Hindlimb muscle (tissue), 1 donor: Measurements from ENCODE around the gene TAF1D. TPM values are rescaled to one million over a fixed set of nuclear protein-coding genes. Genes with fewer than 3 reads are reported as not detected.
"Not testable (repeated sequence)": the region's sequence is repeated elsewhere in the genome, so short reads cannot be mapped to it uniquely, and the experiment has no call there.

ENCODE experiments used
- DNase-seq: peaks from one replicate; pipeline ENCODE4 v3.0.0-alpha.2; 2013
- polyA plus RNA-seq: library from polyadenylated mRNA; unstranded; fragments of 120-200 nt; gene quantifications from one replicate; pipeline ENCODE4 v1.2.1, GENCODE V29; 2013; ENCODE audit not compliant: insufficient read length

The TAF1D gene
- polyA plus RNA-seq, 1 donor = 97.3 TPM

DNA sequence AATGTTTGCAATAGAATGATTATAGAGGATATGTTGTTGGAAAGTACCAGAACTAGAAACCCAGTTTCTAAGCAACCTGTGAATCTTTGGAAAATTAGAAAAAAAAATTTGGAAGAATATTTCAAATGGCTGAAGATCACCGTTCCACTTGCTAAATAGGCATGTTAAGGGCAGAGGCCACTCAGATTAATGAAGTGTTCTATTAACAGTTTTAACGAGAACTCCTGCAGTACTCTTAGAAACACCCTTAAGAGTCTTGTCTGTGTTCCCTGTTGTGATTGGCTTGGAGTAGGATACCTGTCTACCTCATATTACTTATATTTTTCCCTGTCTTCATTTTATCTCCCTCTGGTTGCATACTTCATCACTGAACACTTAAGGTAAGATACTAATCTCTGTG is 4.8 kb upstream of the TAF1D start:
- no peak for DNase-seq

GRCh38 chr11:93745005-93745755 is 3.9 kb upstream of the TAF1D start:
- not testable (repeated sequence) for DNase-seq

- no peak for DNase-seq
These were observed 3.3 kb upstream of the TAF1D start for GRCh38 chr11:93744669-93745004.

DNA sequence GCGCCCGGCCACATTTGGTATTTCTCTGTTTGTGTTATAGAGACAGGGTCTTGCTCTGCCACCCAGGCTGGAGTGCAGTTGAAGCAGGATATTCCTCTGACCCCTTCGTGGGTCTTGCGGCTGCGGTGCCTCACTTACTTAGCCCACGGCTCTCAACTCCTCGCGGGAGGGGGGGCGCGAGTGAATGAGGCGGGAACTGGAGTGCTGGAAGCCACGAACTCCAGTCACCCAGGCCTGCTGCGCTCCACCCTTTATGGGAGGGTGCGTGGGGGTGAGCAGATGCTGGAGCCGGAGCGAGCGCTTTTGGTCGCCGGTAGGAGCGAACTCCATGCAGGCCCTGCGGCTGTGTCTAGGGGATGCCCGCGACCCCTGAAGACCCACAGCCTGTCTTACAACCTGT is 2.0 kb upstream of the TAF1D start:
- DNase-seq = peak; percentile 6

- no peak for DNase-seq
These were observed 559 bp upstream of the TAF1D start for GRCh38 chr11:93741882-93742226.

- DNase-seq = peak; percentile 58
These were observed 583 bp downstream of the TAF1D start for GRCh38 chr11:93740730-93741093.

GRCh38 chr11:93740031-93740729 is 1.1 kb downstream of the TAF1D start:
- DNase-seq = peak; percentile 3

GRCh38 chr11:93738647-93739081 is 2.6 kb downstream of the TAF1D start:
- no peak for DNase-seq

DNA sequence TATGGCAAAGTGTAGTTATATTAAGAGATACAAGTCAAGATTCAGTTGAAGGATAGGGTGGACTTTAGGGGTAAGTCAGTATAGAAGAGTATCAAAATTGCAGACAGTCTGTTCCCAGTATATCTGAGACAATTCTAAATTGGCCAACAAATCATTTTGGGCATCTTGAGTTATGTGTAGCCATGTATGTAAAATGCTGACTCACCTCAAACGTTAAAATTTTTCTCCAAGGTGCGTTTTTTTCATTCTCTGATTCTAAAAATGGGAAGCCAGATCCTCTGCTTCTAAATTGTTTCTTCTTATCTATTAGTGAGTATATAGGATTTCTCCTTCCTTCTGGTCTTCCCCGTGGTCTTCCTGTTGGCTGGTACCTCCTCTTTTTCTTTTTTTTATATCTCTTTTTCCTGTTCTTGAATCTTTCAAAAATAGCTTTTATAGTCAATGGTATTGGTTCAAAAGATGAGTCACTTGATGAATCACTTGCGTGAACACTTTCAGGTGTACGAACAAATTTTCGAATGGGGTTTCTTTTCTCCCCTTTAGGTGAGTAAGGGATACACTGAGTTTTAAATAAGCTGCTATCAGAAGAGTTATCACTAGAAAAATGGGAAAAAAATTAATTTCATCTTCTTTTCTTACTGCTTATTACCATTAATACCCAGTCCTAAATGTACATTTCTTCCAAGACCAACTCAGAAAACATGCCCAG is 3.2 kb downstream of the TAF1D start:
- DNase-seq = no peak

DNA sequence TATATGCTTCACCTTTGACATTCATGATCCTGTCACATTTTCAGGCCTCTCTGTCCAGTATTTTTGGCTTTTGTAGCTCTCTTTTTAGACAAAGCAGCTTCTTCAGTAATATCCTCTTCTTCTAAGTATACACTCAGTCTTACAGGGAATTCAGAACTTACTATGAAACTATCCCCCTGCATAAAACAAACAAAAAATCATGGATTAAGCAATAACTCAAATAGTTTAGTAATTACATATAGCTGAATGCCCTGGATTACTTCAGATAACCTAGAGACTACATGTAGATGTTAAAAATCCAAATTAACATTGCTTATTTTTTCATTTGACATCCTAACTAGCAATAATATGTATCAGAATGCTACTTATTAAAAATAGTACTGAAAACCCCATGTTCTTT is 5.2 kb downstream of the TAF1D start:
- DNase-seq = no peak

DNA sequence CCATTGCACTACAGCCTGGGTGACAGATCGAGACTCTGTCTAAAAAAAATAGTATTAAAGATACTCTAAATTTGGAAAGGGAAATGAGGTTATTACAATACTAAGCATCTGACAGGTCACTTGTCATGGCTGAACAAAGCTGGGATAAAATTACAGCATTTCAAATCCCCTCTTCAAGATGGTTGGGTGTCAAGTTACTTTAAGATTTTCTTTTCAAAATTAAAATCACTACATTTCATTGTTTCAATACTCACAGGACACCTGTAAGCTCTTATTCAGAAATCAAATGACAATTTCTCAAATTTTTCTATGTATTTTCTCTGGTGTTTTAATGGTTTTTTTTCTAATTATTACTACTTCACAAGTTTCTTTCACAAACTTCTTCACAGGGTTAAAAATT is 5.7 kb downstream of the TAF1D start:
- no peak for DNase-seq

GRCh38 chr11:93734427-93735222 is 6.7 kb downstream of the TAF1D start:
- no peak for DNase-seq

DNA sequence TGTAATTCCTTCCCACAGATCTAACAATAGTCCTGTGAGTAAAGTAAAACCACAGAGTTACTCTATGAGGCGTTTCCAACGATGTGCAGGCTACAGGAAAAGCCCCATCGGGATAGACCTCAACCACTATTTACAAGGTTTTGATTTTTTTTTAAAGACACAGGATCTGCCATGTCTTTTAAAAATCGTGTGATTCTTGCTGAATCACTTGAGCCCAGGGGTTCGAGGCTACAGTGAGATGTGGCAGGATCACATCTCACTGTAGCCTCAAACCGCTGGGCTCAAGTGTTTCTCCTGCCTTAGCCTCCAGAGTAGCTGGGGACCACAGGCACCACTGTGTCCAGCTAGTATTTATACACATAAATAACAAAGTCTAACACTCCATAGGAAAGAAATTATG is 7.8 kb downstream of the TAF1D start:
- no peak for DNase-seq

- no peak for DNase-seq
These were observed 8.9 kb downstream of the TAF1D start for GRCh38 chr11:93732237-93732892.

- no peak for DNase-seq
These were observed 10.9 kb downstream of the TAF1D start for GRCh38 chr11:93730108-93731107.

DNA sequence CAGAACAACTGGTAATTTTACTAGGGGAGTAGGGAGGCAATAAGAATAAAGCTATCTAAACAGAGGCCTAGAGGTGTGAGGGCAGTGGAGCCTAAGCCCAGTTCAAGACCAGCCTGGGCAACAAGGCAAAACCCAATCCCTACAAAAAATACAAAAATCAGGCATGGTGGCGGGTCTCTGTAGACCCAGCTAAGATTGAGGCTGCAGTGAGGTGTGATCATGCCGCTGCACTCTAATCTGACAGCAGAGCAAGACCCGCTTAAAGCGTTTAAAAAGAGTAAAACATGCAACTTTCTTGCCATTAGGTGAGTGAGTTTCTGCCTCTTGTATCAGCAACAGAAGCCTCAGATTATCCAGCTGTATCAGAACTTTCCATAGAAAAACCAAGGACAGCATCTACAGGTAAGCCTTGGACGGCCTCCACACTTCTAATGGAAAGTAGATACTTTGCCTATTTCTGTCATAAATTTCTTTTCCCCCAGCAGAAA is 12.1 kb downstream of the TAF1D start:
- DNase-seq = no peak

DNA sequence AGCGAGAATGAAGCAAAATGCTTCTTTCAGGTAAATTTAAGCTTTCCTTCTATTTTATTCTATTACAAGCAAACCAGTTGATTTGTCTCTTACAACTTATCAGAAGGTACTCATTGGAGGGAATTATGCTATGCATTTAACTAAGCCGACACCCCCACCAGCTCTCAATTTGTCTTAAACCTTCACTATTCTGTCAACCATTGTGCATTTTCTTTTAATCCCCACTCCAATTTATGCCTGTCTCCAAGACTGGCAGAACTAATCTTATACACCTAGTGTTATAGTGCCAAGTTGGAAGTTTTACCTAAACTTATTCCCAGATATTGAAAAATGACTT is 12.5 kb downstream of the TAF1D start:
- DNase-seq = no peak

GRCh38 chr11:93727985-93728791 is 13.1 kb downstream of the TAF1D start:
- no peak for DNase-seq

DNA sequence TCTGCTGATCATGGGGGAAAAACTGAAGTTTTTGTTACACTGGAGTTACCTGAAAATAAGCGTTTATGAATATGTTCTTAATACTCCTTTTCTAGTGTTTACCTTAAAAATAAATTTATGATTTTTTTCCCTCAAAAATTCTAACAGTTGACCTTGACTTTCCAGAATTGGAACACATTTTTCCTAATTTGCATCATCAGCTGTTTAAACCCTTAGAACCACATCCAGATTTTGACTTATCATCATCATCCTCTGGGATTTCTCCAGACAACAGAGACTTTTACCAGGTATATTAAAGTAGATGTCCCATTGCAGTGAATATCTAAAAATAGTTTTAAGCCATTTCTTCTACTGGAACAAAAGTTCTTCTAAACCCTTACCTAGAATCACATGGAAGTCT is 17.2 kb downstream of the TAF1D start:
- DNase-seq = no peak

GRCh38 chr11:93720522-93720921 is 20.8 kb downstream of the TAF1D start:
- DNase-seq = no peak
